HG03135 (cell line): ENCODE measurements around the gene ZNF697.
"Not testable (repeated sequence)": the region's sequence is repeated elsewhere in the genome, so short reads cannot be mapped to it uniquely, and the experiment has no call there.

Experiments
- ATAC-seq: cut with Tn5 transposase; IDR thresholded peaks from one replicate; pipeline ENCODE4 v1.9.1; 2021; ENCODE audit warnings: mild to moderate bottlenecking, moderate library complexity; ENCODE audit not compliant: unreplicated experiment

ZNF697 gene

DNA sequence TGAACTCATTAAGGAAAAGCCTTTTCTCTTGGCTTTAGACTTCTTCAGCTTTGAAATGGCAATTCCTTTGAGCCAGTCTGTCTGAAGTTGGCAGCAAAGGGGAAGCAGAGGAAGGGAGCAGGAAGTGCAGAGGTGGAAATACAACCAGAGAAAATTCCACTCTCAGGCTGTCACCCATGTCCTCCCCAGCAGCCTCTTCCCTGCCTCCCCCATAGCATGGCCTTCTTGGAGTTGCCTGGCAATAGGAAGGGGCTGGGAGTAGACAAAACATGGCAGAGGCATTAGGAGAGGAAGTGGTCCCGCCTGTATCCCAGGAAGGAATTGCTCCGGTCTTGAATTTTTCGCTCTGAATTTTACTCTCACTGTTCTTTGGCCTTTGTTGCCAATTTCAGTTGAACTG, 44.8 kb downstream of the ZNF697 start:
- ATAC-seq, result not testable (repeated sequence)

DNA sequence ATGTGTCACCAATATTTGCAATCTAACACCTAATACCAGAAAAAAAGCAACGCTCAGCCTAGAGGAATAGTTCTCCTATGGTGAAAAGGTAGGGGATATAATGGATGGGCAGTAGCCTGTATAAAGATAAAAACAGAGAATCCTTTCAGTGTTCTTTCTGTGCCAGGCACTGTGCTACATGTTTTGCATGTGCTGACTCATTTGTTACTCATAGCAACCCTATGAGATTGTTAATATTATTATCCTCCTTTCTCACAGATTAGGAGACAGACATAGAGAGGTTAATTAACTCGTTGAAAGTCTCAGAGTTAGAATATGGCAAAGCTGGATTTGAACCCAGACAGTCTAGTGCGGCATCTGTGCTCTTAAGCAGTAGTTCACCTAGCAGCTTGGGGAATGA, 45.3 kb downstream of the ZNF697 start:
- not testable (repeated sequence) for ATAC-seq

GRCh38 chr1:119602169-119602568, 45.9 kb downstream of the ZNF697 start:
- no peak for ATAC-seq

DNA sequence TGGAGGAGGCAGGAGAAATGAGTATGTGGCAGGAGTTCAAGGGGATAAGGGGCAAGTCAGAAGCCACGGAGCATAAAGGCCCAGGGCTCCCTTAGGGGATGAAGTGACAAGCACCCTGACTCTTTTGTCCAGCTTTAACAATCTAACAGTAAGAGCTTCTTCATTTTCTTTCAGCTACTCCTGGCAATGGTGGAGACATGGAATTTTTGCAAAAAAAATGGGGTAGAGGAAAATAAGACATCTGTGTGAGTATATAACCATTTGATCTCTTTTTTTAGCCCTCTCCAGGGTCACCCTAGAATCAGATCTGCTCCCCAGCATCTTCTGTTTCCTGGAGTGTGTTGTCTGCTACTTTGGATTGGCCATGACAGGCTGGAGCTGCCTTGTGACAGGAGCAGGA, 47.1 kb downstream of the ZNF697 start:
- ATAC-seq, result no peak

DNA sequence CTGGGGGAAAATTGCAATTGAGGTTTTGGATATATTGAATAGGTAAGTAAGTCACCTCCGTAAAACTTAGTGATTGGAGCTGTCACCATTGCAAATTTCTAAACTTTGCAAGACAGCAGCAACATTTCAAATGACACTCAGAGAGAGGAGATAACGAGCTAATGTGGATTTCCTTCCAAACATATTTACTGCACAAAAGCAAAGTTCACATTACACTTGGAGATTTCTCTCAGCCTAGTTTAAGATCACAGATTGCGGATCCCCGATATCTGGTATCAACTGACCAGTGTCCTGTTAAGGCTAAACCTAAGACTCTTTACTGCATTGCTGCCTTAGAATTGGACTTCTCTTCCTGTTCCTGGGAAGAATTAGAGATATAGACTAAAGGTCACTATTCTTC, 47.5 kb downstream of the ZNF697 start:
- no peak for ATAC-seq

- no peak for ATAC-seq
These were observed 52.5 kb downstream of the ZNF697 start for GRCh38 chr1:119595606-119596005.

GRCh38 chr1:119595168-119595567, 52.9 kb downstream of the ZNF697 start:
- ATAC-seq, result no peak

DNA sequence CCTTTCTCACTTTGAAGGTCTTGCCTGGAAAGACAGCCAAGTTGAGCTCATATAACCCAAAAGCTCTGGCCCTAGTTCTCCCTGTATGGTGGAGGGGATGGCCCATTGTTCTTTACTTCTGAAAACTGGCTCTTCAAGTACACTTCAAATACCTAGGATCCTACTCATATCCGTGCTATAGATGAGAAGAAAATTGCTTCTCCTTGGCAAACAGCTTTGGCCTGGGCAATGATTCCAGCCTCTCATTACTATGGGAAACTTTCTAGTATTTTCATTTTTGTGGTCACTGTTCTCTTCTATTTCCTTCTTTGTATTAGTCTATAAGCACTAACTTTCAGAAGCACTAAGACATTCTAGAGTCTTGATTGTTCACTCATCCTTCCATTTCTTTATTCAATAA, 53.7 kb downstream of the ZNF697 start:
- no peak for ATAC-seq

- no peak for ATAC-seq
These were observed 54.3 kb downstream of the ZNF697 start for GRCh38 chr1:119593805-119594204.

DNA sequence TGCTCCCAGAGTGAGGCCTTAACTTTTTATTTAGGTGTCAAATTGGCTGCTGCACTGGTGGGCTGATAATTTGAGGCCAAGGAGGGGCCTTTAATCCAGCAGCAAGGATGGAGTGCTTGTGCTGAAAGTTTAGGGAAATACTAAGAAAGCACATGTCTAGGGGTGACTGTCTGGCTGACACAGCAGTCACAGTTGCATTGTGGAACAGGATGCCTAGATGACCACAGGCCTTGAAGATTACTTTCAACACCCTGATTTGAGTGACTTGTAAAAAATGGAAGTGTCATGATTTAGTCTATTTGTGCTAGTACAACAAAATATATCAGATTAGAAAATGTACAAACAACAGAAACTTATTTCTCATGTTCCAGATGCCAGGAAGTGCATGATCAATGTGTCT, 57.7 kb downstream of the ZNF697 start:
- ATAC-seq, result no peak

DNA sequence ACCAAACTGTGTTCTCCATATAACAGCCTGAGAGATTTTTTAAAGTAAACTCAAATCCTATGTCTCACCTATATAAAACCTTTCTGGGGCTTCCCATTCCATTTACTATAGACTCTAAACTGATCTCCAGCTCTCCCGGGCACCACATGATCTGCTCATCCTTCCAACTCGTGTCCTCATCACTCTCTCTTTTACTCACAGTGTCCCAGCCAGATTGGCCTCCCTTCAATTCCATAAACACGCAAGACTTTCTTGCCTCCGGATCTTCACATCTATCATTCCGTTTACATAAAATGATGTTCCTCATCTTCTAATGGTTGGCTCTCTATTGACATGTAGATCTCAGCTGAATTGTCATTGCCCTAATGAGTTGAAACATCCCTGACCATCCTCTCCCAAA, 59.4 kb downstream of the ZNF697 start:
- no peak for ATAC-seq

- no peak for ATAC-seq
These were observed 60.7 kb downstream of the ZNF697 start for GRCh38 chr1:119587341-119587740.

- ATAC-seq, result not testable (repeated sequence)
These were observed 62.3 kb downstream of the ZNF697 start for GRCh38 chr1:119585801-119586200.

DNA sequence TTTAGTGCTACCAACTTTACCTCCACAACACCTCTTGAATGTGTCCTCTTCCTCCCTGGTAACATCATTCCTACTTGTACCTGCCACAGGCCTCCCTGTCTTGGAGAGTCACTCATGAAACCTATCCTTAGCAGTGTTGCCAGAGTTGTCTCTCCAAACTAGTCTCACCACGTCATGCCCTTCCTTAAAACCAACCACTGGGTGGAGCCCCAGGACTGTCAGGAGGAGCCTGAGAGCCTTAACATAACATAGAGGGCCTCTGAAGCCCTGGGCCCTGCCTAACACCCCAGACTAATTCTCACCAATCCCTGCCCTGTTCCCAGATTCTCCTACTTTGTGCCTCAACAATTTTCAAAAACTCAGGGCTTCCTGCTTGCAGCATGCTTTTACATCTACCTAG, 65.3 kb downstream of the ZNF697 start:
- no peak for ATAC-seq

DNA sequence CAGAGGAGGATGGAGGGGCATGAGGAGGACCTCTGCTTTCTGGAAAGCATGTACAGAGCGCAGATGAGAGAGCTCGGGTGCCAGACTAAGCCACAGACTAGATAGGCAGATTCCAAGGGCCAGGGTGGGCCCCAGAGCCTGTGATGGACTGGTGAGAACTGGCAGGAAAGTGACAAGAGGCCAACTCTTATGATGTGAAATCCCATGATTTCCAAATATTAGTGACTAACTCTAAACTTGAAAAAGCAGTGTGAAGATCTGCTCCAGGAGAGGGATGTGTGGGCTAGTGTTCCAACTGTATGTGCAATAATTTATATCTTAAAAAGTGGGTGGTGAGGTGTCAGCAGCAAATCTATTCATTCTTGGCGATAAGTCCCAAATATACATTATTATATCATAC, 67.0 kb downstream of the ZNF697 start:
- ATAC-seq, result not testable (repeated sequence)

DNA sequence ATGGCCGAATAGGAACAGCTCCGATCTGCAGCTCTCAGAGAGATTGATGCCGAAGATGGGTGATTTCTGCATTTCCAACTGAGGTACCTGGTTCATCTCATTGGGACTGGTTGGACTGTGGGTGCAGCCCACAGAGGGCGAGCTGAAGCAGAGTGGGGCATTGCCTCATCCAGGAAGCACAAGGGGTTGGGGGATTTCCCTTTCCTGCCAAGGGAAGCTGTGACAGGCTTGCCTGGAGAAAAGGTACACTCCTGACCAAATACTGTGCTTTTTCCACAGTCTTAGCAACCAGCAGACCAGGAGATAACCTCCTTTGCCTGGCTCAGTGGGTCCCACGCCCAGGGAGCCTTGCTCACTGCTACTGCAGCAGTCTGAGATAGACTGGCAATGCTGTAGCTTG, 74.2 kb downstream of the ZNF697 start:
- ATAC-seq, result no peak

DNA sequence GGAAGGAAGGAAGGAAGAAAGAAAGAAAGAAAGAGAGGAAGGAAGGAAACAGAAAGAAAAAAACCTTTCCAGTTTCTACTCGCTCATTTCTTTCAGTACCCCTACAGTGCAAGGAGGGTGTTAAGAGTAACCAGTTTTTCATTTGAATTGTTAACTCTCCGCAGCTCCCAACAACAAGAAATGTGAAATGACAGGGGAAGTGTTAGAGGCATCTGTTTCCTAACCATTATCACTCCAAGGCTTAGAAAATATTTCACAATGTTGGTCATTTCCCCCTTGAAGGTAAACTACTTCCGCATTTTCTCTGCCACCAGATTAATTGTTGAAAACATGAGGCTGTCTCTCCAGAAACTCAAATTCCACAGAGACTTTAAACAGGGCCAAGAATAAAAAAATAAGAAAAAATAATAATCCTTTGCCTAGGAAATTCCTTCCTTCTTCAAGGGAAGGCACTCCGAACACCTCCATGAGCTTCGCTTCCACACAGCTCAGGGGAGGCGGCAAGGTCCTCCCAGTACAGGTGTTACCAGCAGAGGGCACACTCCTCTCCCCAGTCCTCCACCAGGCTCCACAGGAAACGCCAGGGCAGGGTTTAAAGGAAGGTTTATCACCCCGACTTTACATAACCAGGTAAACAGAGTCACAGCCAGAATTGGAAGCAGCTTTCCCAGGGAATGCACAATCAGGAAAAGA, 78.0 kb downstream of the ZNF697 start:
- not testable (repeated sequence) for ATAC-seq
